ENCODE data around the gene GGTA1. TPM values are rescaled to one million over a fixed set of nuclear protein-coding genes. Genes with fewer than 3 reads are reported as not detected.

Gene GGTA1
- total and polyA plus RNA-seq, 2 experiments from 2014 or later = 0.16 TPM; not detected in 1

GRCh38 chr9:121483049-121483448 is 16.6 kb downstream of the GGTA1 start (continued):
- TF ChIP-seq CTCF (conservative IDR thresholded peaks at IDR 0.05; ENCODE audit: low read depth in 2 of 2) = no peak

GRCh38 chr9:121478816-121479676 is 20.6 kb downstream of the GGTA1 start:
- DNase-seq (ENCODE audit: low spot score) = no peak
- ATAC-seq = no peak
- H2AFZ ChIP-seq = peak overlapping the region; percentile 59; the same call in 1 of the 2 replicates
- TF ChIP-seq ZNF114 (CRISPR knock-in tag; IDR thresholded peaks at IDR 0.05) = no peak
- TF ChIP-seq NANOG (IDR thresholded peaks at IDR 0.05; ENCODE audit: borderline replicate concordance) = no peak
- TF ChIP-seq ZNF331 (CRISPR knock-in tag; IDR thresholded peaks at IDR 0.05; ENCODE audit: low read depth) = no peak
- TF ChIP-seq JUNB (IDR thresholded peaks at IDR 0.05; ENCODE audit: unreplicated experiment) = no peak
- TF ChIP-seq POLR2AphosphoS5 (IDR thresholded peaks at IDR 0.05; ENCODE audit: low read depth) = no peak
- TF ChIP-seq CTCF (conservative IDR thresholded peaks at IDR 0.05; ENCODE audit: low read depth in 2 of 2) = no peak
- TF ChIP-seq ETS1 (IDR thresholded peaks at IDR 0.05) = no peak
- TF ChIP-seq EZH2phosphoT487 (IDR thresholded peaks at IDR 0.05; ENCODE audit: unreplicated experiment) = no peak
- TF ChIP-seq STAT1 (IDR thresholded peaks at IDR 0.05; ENCODE audit: unreplicated experiment) = no peak
- TF ChIP-seq ZNF462 (CRISPR knock-in tag; IDR thresholded peaks at IDR 0.05) = no peak
- TF ChIP-seq CREB1 (CRISPR knock-in tag; IDR thresholded peaks at IDR 0.05; ENCODE audit: low read depth) = no peak
- TF ChIP-seq EZH2 (IDR thresholded peaks at IDR 0.05; ENCODE audit: low read depth, unreplicated experiment) = no peak

More at GRCh38 chr9:121478816-121479676, 20.6 kb downstream of the GGTA1 start:
- Histone ChIP-seq H3K4me3 (no peak overlapping the region), H3K36me3 (ENCODE audit: insufficient read depth) (no peaks in the 10 kb centered on the region), H3K79me2 (replicated peaks; ENCODE audit: insufficient read depth) (no peaks in the 10 kb centered on the region), H3K4me1 (ENCODE audit: insufficient read depth) (no peaks in the 10 kb centered on the region), H3K4me2 (no peak overlapping the region), H3F3A (replicated peaks; ENCODE audit: low read depth) (no peaks in the 10 kb centered on the region), H3K9me2 (ENCODE audit: insufficient read depth) (no peaks in the 10 kb centered on the region), H4K20me1 (replicated peaks; ENCODE audit: insufficient read depth) (no peaks in the 10 kb centered on the region), H3K27me3 (ENCODE audit: insufficient read depth) (no peaks in the 10 kb centered on the region), H3K27ac (ENCODE audit: low read depth) (no peak overlapping the region)
- Mint-ChIP-seq H3K4me3 (no peak overlapping the region), H3K27ac (no peak overlapping the region), H3K27me3 (ENCODE audit: insufficient read depth, low read depth, poor library complexity) (peaks cover 9% of the 10 kb centered on the region), H3K9me3 (no peaks in the 10 kb centered on the region), H3K36me3 (ENCODE audit: low read depth) (no peaks in the 10 kb centered on the region), H3K4me1 (peaks cover 6% of the 10 kb centered on the region; the same call in 2 of the 3 replicates)

Measured in GM23338 (cell line).